ENCODE results near the gene COLEC12. TPM values are rescaled to one million over a fixed set of nuclear protein-coding genes. Genes with fewer than 3 reads are reported as not detected.

The COLEC12 gene
- total and polyA plus RNA-seq, 2 donors (not counting 3 experiments of a cell fraction or from before 2014, with no cell fraction given), result 8.0 to 17.1 TPM

GRCh38 chr18:341102-341501 lies 159.4 kb downstream of the COLEC12 start:
- dilution Hi-C loops (cut with MboI; ENCODE audit: extremely low pct_ligation_motif_present, low sequenced_read_pairs), result no loop called here
- TF ChIP-seq, protein P1, sequence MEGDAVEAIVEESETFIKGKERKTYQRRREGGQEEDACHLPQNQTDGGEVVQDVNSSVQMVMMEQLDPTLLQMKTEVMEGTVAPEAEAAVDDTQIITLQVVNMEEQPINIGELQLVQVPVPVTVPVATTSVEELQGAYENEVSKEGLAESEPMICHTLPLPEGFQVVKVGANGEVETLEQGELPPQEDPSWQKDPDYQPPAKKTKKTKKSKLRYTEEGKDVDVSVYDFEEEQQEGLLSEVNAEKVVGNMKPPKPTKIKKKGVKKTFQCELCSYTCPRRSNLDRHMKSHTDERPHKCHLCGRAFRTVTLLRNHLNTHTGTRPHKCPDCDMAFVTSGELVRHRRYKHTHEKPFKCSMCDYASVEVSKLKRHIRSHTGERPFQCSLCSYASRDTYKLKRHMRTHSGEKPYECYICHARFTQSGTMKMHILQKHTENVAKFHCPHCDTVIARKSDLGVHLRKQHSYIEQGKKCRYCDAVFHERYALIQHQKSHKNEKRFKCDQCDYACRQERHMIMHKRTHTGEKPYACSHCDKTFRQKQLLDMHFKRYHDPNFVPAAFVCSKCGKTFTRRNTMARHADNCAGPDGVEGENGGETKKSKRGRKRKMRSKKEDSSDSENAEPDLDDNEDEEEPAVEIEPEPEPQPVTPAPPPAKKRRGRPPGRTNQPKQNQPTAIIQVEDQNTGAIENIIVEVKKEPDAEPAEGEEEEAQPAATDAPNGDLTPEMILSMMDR (IDR thresholded peaks at IDR 0.05; ENCODE audit: extremely low read depth in 1 of 2, insufficient read depth in 1 of 2, low read depth in 1 of 2, low read length in 2 of 2), result no peak
- Histone ChIP-seq H3K4me1 (ENCODE audit: control insufficient read depth, extremely low read depth, insufficient read depth, low read length) (peaks cover under 1% of the 10 kb centered on the region), H3K9ac (replicated peaks; ENCODE audit: extremely low read depth, insufficient read depth, low read length) (no peak overlapping the region), H3K79me2 (ENCODE audit: control insufficient read depth, insufficient read depth, low read length) (no peaks in the 10 kb centered on the region), H3K9me1 (replicated peaks; ENCODE audit: control insufficient read depth, extremely low read depth, insufficient read depth, low read length) (no peaks in the 10 kb centered on the region), H2AFZ (ENCODE audit: low read depth, low read length) (no peak overlapping the region), H3K36me3 (ENCODE audit: control insufficient read depth in 2 of 2, extremely low read depth in 1 of 2, insufficient read depth in 2 of 2, low read length in 2 of 2) (peaks cover 0 to 1% of the 10 kb centered on the region in 2 experiments), H3K27ac (ENCODE audit: insufficient read depth, low read depth, low read length) (no peak overlapping the region), H3K4me3 (replicated peaks in 1 of 3; ENCODE audit: insufficient read depth in 1 of 3, low read depth in 1 of 3, low read length in 3 of 3) (no peak overlapping the region), H3K27me3 (ENCODE audit: control insufficient read depth in 2 of 2, insufficient read depth in 2 of 2, low read length in 2 of 2) (no peaks in the 10 kb centered on the region), H4K20me1 (replicated peaks; ENCODE audit: control insufficient read depth, extremely low read depth, insufficient read depth, low read length) (no peaks in the 10 kb centered on the region), H3K9me3 (replicated peaks; ENCODE audit: control insufficient read depth, insufficient read depth, low read length) (no peaks in the 10 kb centered on the region), H3K4me2 (ENCODE audit: insufficient read depth, low read length) (no peak overlapping the region)
- CTCF ChIA-PET, result interaction anchor here (1.2 kb wide), 1 partner anchor 275 kb away, joined by 3 read pairs; no protein-coding TSS in a partner anchor
- BruUV-seq (replicated peaks), result no TSS peak
- intact Hi-C loops (cut with micrococcal nuclease), result no loop called here
- DNase-seq (ENCODE audit: low read depth, low spot score) (no peak), FAIRE-seq (no peak)
- POLR2A ChIA-PET, result no interaction called here

DNA sequence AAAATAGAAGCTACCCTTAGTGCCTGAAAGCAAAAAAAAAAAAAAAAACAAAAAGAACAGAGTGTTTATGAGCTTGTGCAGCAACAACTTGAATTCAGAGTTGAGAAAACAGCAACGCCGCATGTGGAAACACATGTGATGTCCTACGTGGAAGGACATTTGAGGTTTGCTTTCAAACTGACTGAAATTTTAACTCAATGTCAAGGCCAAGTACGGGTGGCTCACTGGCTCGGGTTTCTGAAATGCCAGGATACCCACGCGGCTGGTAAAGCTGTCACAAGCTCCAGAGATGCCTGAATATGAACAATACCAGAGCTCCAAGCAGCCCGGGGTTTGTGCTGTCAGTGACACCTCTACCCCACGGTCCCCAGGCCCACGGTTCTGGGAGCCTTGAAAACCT lies 160.5 kb downstream of the COLEC12 start:
- H3K4me1 ChIP-seq (ENCODE audit: control insufficient read depth, extremely low read depth, insufficient read depth, low read length), result peaks cover 7% of the 10 kb centered on the region
- intact Hi-C loops (cut with micrococcal nuclease), result no loop called here
- DNase-seq (ENCODE audit: low read depth, low spot score) (no peak), FAIRE-seq (no peak)
- no peak overlapping the region for H3K4me2 ChIP-seq (ENCODE audit: insufficient read depth, low read length)
- no peaks in the 10 kb centered on the region for H3K79me2 ChIP-seq (ENCODE audit: control insufficient read depth, insufficient read depth, low read length)
- dilution Hi-C loops (cut with MboI; ENCODE audit: extremely low pct_ligation_motif_present, low sequenced_read_pairs), result no loop called here
- H3K9me1 ChIP-seq (replicated peaks; ENCODE audit: control insufficient read depth, extremely low read depth, insufficient read depth, low read length), result no peaks in the 10 kb centered on the region
- no peaks in the 10 kb centered on the region for H4K20me1 ChIP-seq (replicated peaks; ENCODE audit: control insufficient read depth, extremely low read depth, insufficient read depth, low read length)
- no TSS peak for BruUV-seq (replicated peaks)
- H3K9me3 ChIP-seq (replicated peaks; ENCODE audit: control insufficient read depth, insufficient read depth, low read length), result no peaks in the 10 kb centered on the region
- no peak overlapping the region for H3K27ac ChIP-seq (ENCODE audit: insufficient read depth, low read depth, low read length)
- ChIA-PET POLR2A (no interaction called here), CTCF (interaction anchor here (1.3 to 2.0 kb wide), 2 partner anchors 224 to 284 kb away, joined by 5 read pairs; no protein-coding TSS in a partner anchor)
- no peak overlapping the region for H2AFZ ChIP-seq (ENCODE audit: low read depth, low read length)
- TF ChIP-seq, protein P2, sequence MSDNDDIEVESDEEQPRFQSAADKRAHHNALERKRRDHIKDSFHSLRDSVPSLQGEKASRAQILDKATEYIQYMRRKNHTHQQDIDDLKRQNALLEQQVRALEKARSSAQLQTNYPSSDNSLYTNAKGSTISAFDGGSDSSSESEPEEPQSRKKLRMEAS (IDR thresholded peaks at IDR 0.05; ENCODE audit: insufficient read depth, insufficient read length), result no peak
- TF ChIP-seq JUN (IDR thresholded peaks at IDR 0.05; ENCODE audit: borderline replicate concordance, insufficient read depth, insufficient read length, low read depth) (no peak), EZH2 (IDR thresholded peaks at IDR 0.05; ENCODE audit: borderline replicate concordance, low read depth, low read length, severe bottlenecking) (no peak), POLR2AphosphoS5 (IDR thresholded peaks at IDR 0.05; ENCODE audit: insufficient read depth, low read depth, low read length) (no peak), MYC (IDR thresholded peaks at IDR 0.05; ENCODE audit: low read depth, low read length) (no peak)
- TF ChIP-seq, protein P1 (IDR thresholded peaks at IDR 0.05; ENCODE audit: extremely low read depth in 1 of 2, insufficient read depth in 1 of 2, low read depth in 1 of 2, low read length in 2 of 2), result no peak
- no peak overlapping the region for H3K9ac ChIP-seq (replicated peaks; ENCODE audit: extremely low read depth, insufficient read depth, low read length)
- no peaks in the 10 kb centered on the region for H3K36me3 ChIP-seq (ENCODE audit: control insufficient read depth in 2 of 2, extremely low read depth in 1 of 2, insufficient read depth in 2 of 2, low read length in 2 of 2)
- H3K4me3 ChIP-seq (replicated peaks in 1 of 3; ENCODE audit: insufficient read depth in 1 of 3, low read depth in 1 of 3, low read length in 3 of 3), result no peak overlapping the region
- H3K27me3 ChIP-seq (ENCODE audit: control insufficient read depth in 2 of 2, insufficient read depth in 2 of 2, low read length in 2 of 2), result no peaks in the 10 kb centered on the region
